Kidney (tissue), 14 donors: Measurements from ENCODE around the gene STX8. TPM values are rescaled to one million over a fixed set of nuclear protein-coding genes. Genes with fewer than 3 reads are reported as not detected.

Experiments
- DNase-seq, 5 donors: peaks; one replicate each; pipeline ENCODE4 v3.0.0-alpha.2; 2013 to 2020
- FAIRE-seq: peaks from 2 replicates; lab custom pipeline; 2012; peaks lifted over from hg19 to GRCh38; lab: Jason Lieb, UNC
- H3K27ac ChIP-seq, 2 donors: one replicate each; pipeline ENCODE4 v1.7.0; 2013; ENCODE audit warnings: low read depth in 2 of 2, low read length in 2 of 2, inconsistent platforms in 1 of 2
- H3K27me3 ChIP-seq: one replicate; pipeline ENCODE4 v1.7.1; 2013; ENCODE audit warnings: low read length, inconsistent platforms; ENCODE audit not compliant: control insufficient read depth, insufficient read depth
- H3K36me3 ChIP-seq, 3 donors: one replicate each; pipeline versions ENCODE4 v1.7.0 to v1.7.1; 2013; ENCODE audit warnings: low read length in 3 of 3, control low read depth in 1 of 3, inconsistent platforms in 1 of 3; ENCODE audit not compliant: insufficient read depth in 3 of 3, control insufficient read depth in 2 of 3
- H3K4me1 ChIP-seq, 3 donors: one replicate each; pipeline versions ENCODE4 v1.7.0 to v1.7.1; 2013; ENCODE audit warnings: low read length in 3 of 3, inconsistent platforms in 1 of 3, low read depth in 1 of 3; ENCODE audit not compliant: control insufficient read depth in 2 of 3, insufficient read depth in 2 of 3
- H3K4me3 ChIP-seq, 3 donors: one replicate each; pipeline versions ENCODE4 v1.7.0 to v1.8.1; 2013; ENCODE audit warnings: low read length in 3 of 3, control low read depth in 1 of 3, inconsistent platforms in 1 of 3
- H3K9ac ChIP-seq, 3 donors: one replicate each; pipeline versions ENCODE4 v1.7.0 to v1.7.1; 2013; ENCODE audit warnings: low read length in 3 of 3, control low read depth in 1 of 3, inconsistent platforms in 1 of 3
- H3K9me3 ChIP-seq, 3 donors: one replicate each; pipeline versions ENCODE4 v1.7.0 to v1.7.1; 2013; ENCODE audit warnings: low read length in 3 of 3, control low read depth in 1 of 3, inconsistent platforms in 1 of 3; ENCODE audit not compliant: control insufficient read depth in 2 of 3, insufficient read depth in 1 of 3
- CTCF ChIP-seq: IDR thresholded peaks from 3 replicates; pipeline ENCODE4 v1.5.1; 2012; ENCODE audit warnings: mild to moderate bottlenecking, moderate library complexity, borderline replicate concordance; ENCODE audit not compliant: insufficient read depth; ENCODE audit errors: extremely low read depth
- intact Hi-C: fragments of 100-400 bp; cut with DNase I; formaldehyde crosslinking; loops from one replicate; pipeline ENCODE4 v1.11.1; 2022
- polyA plus RNA-seq: library from polyadenylated mRNA; stranded (reverse); fragments of 350-450 nt; fragmentation: Illumina TruSeq; extraction: RNeasy Lipid Tissue Mini Kit (QIAGEN cat#74804); gene quantifications from one replicate; pipeline ENCODE4 v1.2.3, GENCODE V29; 2014; ENCODE audit warnings: low read depth, low replicate concordance; ENCODE audit not compliant: insufficient read depth
- total RNA-seq: library from RNA; stranded (reverse); fragmentation: NEBNext Ultra II Directional; extraction: Animal tissue kit (Norgen Biotek cat#: 25700); gene quantifications from one replicate; pipeline ENCODE4 v1.2.1, GENCODE V29; 2021
- donor health status: control.
- donor health status: control.
- donor health status: control.
- donor health status: control.
- donor health status: control.
- donor health status: DM: yes; HTN: yes; CAD: no.
- donor health status: Normal renal cell carcinoma (clear cell type).

The STX8 gene
- total and polyA plus RNA-seq, 2 donors from 2014 or later: 67.2 to 127 TPM

DNA sequence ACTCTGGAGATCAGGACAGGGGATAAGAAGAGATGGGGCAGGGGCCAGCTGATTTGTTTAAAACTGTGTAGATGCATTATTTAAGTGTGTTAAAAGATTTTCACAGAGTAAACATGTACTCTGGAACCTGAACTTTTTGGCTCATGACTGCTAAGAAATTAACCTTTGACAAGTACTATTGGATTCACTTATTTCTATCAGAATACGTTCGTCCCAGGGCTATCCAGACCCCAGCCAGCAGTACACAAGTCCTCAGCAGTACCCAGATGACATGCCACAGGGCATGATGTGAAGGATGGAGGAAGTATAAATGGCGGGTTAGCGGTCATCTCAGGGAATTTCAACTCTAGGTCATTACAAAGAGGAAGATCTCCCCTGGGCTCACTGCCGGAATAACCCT, 253.7 kb downstream of the STX8 start:
- Histone ChIP-seq H3K4me3 (no peak overlapping the region), H3K36me3 (no peaks in the 10 kb centered on the region), H3K27ac (no peak overlapping the region), H3K4me1 (no peaks in the 10 kb centered on the region), H3K9ac (no peak overlapping the region), H3K9me3 (no peaks in the 10 kb centered on the region), H3K27me3 (no peaks in the 10 kb centered on the region)
- DNase-seq (no peak), FAIRE-seq (no peak)
- intact Hi-C loops: no loop called here
- no peak for TF ChIP-seq CTCF

GRCh38 chr17:9315360-9315759, 260.3 kb downstream of the STX8 start:
- Histone ChIP-seq H3K9me3 (no peaks in the 10 kb centered on the region), H3K4me3 (no peak overlapping the region), H3K9ac (no peak overlapping the region), H3K27ac (no peak overlapping the region), H3K36me3 (no peaks in the 10 kb centered on the region), H3K27me3 (no peaks in the 10 kb centered on the region), H3K4me1 (no peaks in the 10 kb centered on the region)
- no peak for TF ChIP-seq CTCF
- intact Hi-C loops: no loop called here
- FAIRE-seq (no peak), DNase-seq (no peak)

GRCh38 chr17:9313346-9313745, 262.3 kb downstream of the STX8 start:
- FAIRE-seq (no peak), DNase-seq (no peak)
- H3K36me3 ChIP-seq: no peaks in the 10 kb centered on the region
- no peaks in the 10 kb centered on the region for H3K9me3 ChIP-seq
- no peak overlapping the region for H3K9ac ChIP-seq
- no peaks in the 10 kb centered on the region for H3K4me1 ChIP-seq
- H3K4me3 ChIP-seq: no peak overlapping the region
- no peak overlapping the region for H3K27ac ChIP-seq
- intact Hi-C loops: no loop called here
- no peaks in the 10 kb centered on the region for H3K27me3 ChIP-seq
- no peak for TF ChIP-seq CTCF

- Histone ChIP-seq H3K4me1 (no peaks in the 10 kb centered on the region), H3K27me3 (no peaks in the 10 kb centered on the region), H3K9ac (no peak overlapping the region), H3K9me3 (no peaks in the 10 kb centered on the region), H3K36me3 (no peaks in the 10 kb centered on the region), H3K4me3 (no peak overlapping the region), H3K27ac (no peak overlapping the region)
- no peak for FAIRE-seq
- no peak for DNase-seq
- TF ChIP-seq CTCF: no peak
- intact Hi-C loops: no loop called here
These were observed 266.4 kb downstream of the STX8 start for GRCh38 chr17:9309216-9309615.
